ENCODE results near the gene ALX4.

The ALX4 gene

GRCh38 chr11:44236296-44236695 is 73.6 kb downstream of the ALX4 start:
- Histone ChIP-seq H3K27ac (no peak overlapping the region), H3K36me3 (peaks cover 19% of the 10 kb centered on the region), H3K27me3 (ENCODE audit: insufficient read depth, low read depth, severe bottlenecking) (no peaks in the 10 kb centered on the region), H3K4me3 (ENCODE audit: low read depth, low read length) (no peak overlapping the region), H3K9me3 (ENCODE audit: severe bottlenecking) (no peaks in the 10 kb centered on the region)
- TF ChIP-seq CTCF (IDR thresholded peaks at IDR 0.05; ENCODE audit: low read depth, low read length), result no peak
- DNase-seq, result no peak

GRCh38 chr11:44235765-44236201 is 74.2 kb downstream of the ALX4 start:
- Histone ChIP-seq H3K9me3 (ENCODE audit: severe bottlenecking) (no peaks in the 10 kb centered on the region), H3K27ac (no peak overlapping the region), H3K27me3 (ENCODE audit: insufficient read depth, low read depth, severe bottlenecking) (no peaks in the 10 kb centered on the region), H3K36me3 (peaks cover 19% of the 10 kb centered on the region), H3K4me3 (ENCODE audit: low read depth, low read length) (no peak overlapping the region)
- no peak for TF ChIP-seq CTCF (IDR thresholded peaks at IDR 0.05; ENCODE audit: low read depth, low read length)
- DNase-seq, result no peak

- Histone ChIP-seq H3K9me3 (ENCODE audit: severe bottlenecking) (no peaks in the 10 kb centered on the region), H3K4me3 (ENCODE audit: low read depth, low read length) (no peak overlapping the region), H3K36me3 (no peaks in the 10 kb centered on the region; the same call in 1 of the 2 replicates), H3K27me3 (ENCODE audit: insufficient read depth, low read depth, severe bottlenecking) (no peaks in the 10 kb centered on the region), H3K27ac (no peak overlapping the region)
- no peak for DNase-seq
- TF ChIP-seq CTCF (IDR thresholded peaks at IDR 0.05; ENCODE audit: low read depth, low read length), result no peak
These were observed 80.3 kb downstream of the ALX4 start for GRCh38 chr11:44229624-44230023.

GRCh38 chr11:44229098-44229497 is 80.8 kb downstream of the ALX4 start:
- H3K36me3 ChIP-seq, result no peaks in the 10 kb centered on the region; the same call in 1 of the 2 replicates

GRCh38 chr11:44228379-44228778 is 81.6 kb downstream of the ALX4 start:
- TF ChIP-seq CTCF (IDR thresholded peaks at IDR 0.05; ENCODE audit: low read depth, low read length), result no peak
- Histone ChIP-seq H3K9me3 (ENCODE audit: severe bottlenecking) (no peaks in the 10 kb centered on the region), H3K36me3 (no peaks in the 10 kb centered on the region; the same call in 1 of the 2 replicates), H3K27me3 (ENCODE audit: insufficient read depth, low read depth, severe bottlenecking) (no peaks in the 10 kb centered on the region), H3K27ac (no peak overlapping the region), H3K4me3 (ENCODE audit: low read depth, low read length) (no peak overlapping the region)
- no peak for DNase-seq

More at GRCh38 chr11:44229098-44229497, 80.8 kb downstream of the ALX4 start:
- Histone ChIP-seq H3K27ac (no peak overlapping the region), H3K9me3 (ENCODE audit: severe bottlenecking) (no peaks in the 10 kb centered on the region), H3K4me3 (ENCODE audit: low read depth, low read length) (no peak overlapping the region), H3K27me3 (ENCODE audit: insufficient read depth, low read depth, severe bottlenecking) (no peaks in the 10 kb centered on the region)
- TF ChIP-seq CTCF (IDR thresholded peaks at IDR 0.05; ENCODE audit: low read depth, low read length), result no peak
- no peak for DNase-seq

GRCh38 chr11:44226945-44227344 is 83.0 kb downstream of the ALX4 start:
- DNase-seq, result no peak
- no peaks in the 10 kb centered on the region; the same call in 1 of the 2 replicates for H3K36me3 ChIP-seq
- H3K9me3 ChIP-seq (ENCODE audit: severe bottlenecking), result no peaks in the 10 kb centered on the region
- no peak for TF ChIP-seq CTCF (IDR thresholded peaks at IDR 0.05; ENCODE audit: low read depth, low read length)
- H3K4me3 ChIP-seq (ENCODE audit: low read depth, low read length), result no peak overlapping the region
- no peak overlapping the region for H3K27ac ChIP-seq
- H3K27me3 ChIP-seq (ENCODE audit: insufficient read depth, low read depth, severe bottlenecking), result no peaks in the 10 kb centered on the region
